ENCODE measurements around the gene TEKTIP1. TPM values are rescaled to one million over a fixed set of nuclear protein-coding genes. Genes with fewer than 3 reads are reported as not detected.
A peak's percentile ranks its signal among the peaks of the same experiment; 100 is the strongest.

TEKTIP1 gene
- total RNA-seq, 2 donors from 2014 or later, result 0.41 to 5.3 TPM

- H3K27ac ChIP-seq, result no peak overlapping the region
- TF ChIP-seq CTCF (IDR thresholded peaks at IDR 0.05) (no peak), POLR2A (IDR thresholded peaks at IDR 0.05) (no peak), POLR2AphosphoS5 (IDR thresholded peaks at IDR 0.05) (no peak)
- H3K27me3 ChIP-seq (replicated peaks; ENCODE audit: insufficient read depth), result no peaks in the 10 kb centered on the region
- H3K9me3 ChIP-seq, result no peaks in the 10 kb centered on the region
- no peak for DNase-seq (ENCODE audit: low spot score)
- WGBS, result 28% methylated on average over 9 of the region's 9 CpGs
- H3K4me1 ChIP-seq (replicated peaks), result no peaks in the 10 kb centered on the region
- H3K4me3 ChIP-seq, result peak overlapping the region; percentile 73 to 79
- no peaks in the 10 kb centered on the region for H3K36me3 ChIP-seq
- intact Hi-C loops (cut with DNase I), result loop anchor here (2.0 kb wide), 1 partner anchor 16 kb away; the partner anchor contains the start of gene HMG20B
Observed at GRCh38 chr19:3556423-3556977, 17.5 kb downstream of the TEKTIP1 start.

GRCh38 chr19:3556978-3557460 is 18.0 kb downstream of the TEKTIP1 start:
- H3K9me3 ChIP-seq, result no peaks in the 10 kb centered on the region
- H3K36me3 ChIP-seq, result no peaks in the 10 kb centered on the region
- no peaks in the 10 kb centered on the region for H3K4me1 ChIP-seq (replicated peaks)
- intact Hi-C loops (cut with DNase I), result loop anchor here (2.0 kb wide), 1 partner anchor 16 kb away; the partner anchor contains the start of gene HMG20B
- no peaks in the 10 kb centered on the region for H3K27me3 ChIP-seq (replicated peaks; ENCODE audit: insufficient read depth)
- H3K4me3 ChIP-seq, result peak overlapping the region; percentile 73 to 79
- DNase-seq (ENCODE audit: low spot score), result peak; percentile 23
- 1% methylated on average over 30 of the region's 60 CpGs for WGBS
- peak overlapping the region in 1 of 2 donors; percentile 61 for H3K27ac ChIP-seq
- TF ChIP-seq POLR2A (IDR thresholded peaks at IDR 0.05) (no peak), CTCF (IDR thresholded peaks at IDR 0.05) (peak in 1 of 4 experiments; percentile 8), POLR2AphosphoS5 (IDR thresholded peaks at IDR 0.05) (no peak)

- Histone ChIP-seq H3K4me3 (peak within 1 kb of the TSS; percentile 73 to 79), H3K36me3 (no peaks in the 10 kb centered on the region), H3K9me3 (no peaks in the 10 kb centered on the region), H3K27me3 (replicated peaks; ENCODE audit: insufficient read depth) (no peaks in the 10 kb centered on the region), H3K4me1 (replicated peaks) (no peaks in the 10 kb centered on the region), H3K27ac (peak within 1 kb of the TSS; percentile 61 to 77)
- TF ChIP-seq POLR2AphosphoS5 (IDR thresholded peaks at IDR 0.05) (peak; percentile 87), POLR2A (IDR thresholded peaks at IDR 0.05) (peak; percentile 80), CTCF (IDR thresholded peaks at IDR 0.05) (peak in 2 of 4 experiments; percentile 2)
- intact Hi-C loops (cut with DNase I), result loop anchor here (2.0 kb wide), 1 partner anchor 15 kb away; the partner anchor contains the start of gene HMG20B
- DNase-seq (ENCODE audit: low spot score), result peak; percentile 94
- under 1% methylated on average over 79 of the region's 81 CpGs for WGBS
Observed at GRCh38 chr19:3557461-3558248, 18.7 kb downstream of the TEKTIP1 start, which contains the start of gene MFSD12. Gene MFSD12, minus strand, starts transcription at chr19:3557586. Its CDS starts 183 bp downstream, at chr19:3557403.

GRCh38 chr19:3563709-3564524 is 24.9 kb downstream of the TEKTIP1 start:
- TF ChIP-seq POLR2AphosphoS5 (IDR thresholded peaks at IDR 0.05) (no peak), CTCF (IDR thresholded peaks at IDR 0.05) (no peak), POLR2A (IDR thresholded peaks at IDR 0.05) (no peak)
- DNase-seq (ENCODE audit: low spot score), result no peak
- Histone ChIP-seq H3K27ac (no peak overlapping the region), H3K36me3 (no peaks in the 10 kb centered on the region), H3K9me3 (no peaks in the 10 kb centered on the region), H3K4me1 (replicated peaks) (no peaks in the 10 kb centered on the region), H3K4me3 (no peak overlapping the region), H3K27me3 (replicated peaks; ENCODE audit: insufficient read depth) (no peaks in the 10 kb centered on the region)
- WGBS, result 89% methylated on average over 17 of the region's 17 CpGs
- intact Hi-C loops (cut with DNase I), result no loop called here
